ENCODE results near the gene FHDC1. TPM values are rescaled to one million over a fixed set of nuclear protein-coding genes. Genes with fewer than 3 reads are reported as not detected.
A peak's percentile ranks its signal among the peaks of the same experiment; 100 is the strongest.

The FHDC1 gene
- total RNA-seq, 1 donor from 2014 or later, result 5.7 TPM

- no peak for DNase-seq (ENCODE audit: low spot score in 2 of 2)
- FAIRE-seq, result no peak
Observed at GRCh38 chr4:152935143-152935542, 980 bp upstream of the FHDC1 start.

DNA sequence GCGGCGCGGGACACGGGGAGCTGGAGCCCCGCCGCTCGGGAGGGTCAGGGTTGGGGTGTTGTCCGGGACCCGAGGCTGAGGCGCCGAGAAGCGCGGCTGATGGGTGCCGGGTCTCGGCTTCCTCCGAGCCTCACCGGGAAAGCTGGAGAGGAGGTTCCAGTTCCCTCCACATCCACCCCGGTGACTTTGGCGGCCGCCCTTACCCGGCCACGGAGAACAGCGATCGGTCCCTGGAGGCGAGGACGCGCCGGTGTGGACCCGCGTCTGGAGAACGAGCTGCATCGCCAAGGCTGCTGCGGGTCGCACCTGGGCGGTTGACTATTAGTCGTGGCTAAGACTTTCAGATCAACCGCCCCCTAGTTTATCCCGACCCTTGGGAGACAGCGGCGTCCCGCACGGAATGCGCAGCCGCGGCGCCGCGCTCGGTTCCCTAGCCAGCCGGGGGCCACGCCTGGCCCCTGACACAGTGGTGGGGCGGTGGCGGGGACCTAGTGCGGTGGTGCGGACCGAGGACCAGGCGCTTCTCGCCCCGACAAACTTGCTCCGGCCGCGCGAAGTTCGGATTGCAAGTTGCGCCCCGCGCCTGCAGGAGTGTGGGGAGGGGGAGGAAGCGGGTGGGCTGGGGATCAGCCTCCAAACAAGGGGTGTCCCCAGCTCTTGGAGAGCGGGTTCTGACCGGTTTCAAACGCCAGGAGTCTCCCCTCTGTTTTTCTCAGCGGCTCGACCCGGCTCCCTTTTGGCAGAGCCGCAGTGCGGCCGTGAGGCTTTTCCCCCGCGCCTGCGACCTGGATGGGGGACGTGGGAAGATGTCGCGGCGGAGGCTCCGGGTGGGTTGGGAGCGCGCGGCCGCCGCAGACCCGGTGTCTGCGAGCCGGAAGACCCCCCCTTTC lies 568 bp downstream of the FHDC1 start:
- FAIRE-seq (no peak), DNase-seq (ENCODE audit: low spot score in 2 of 2) (peak; percentile 34 to 53)

- FAIRE-seq, result no peak
- peak; percentile 52 to 61 for DNase-seq (ENCODE audit: low spot score in 2 of 2)
Observed at GRCh38 chr4:152937336-152938236, 1.5 kb downstream of the FHDC1 start.

DNA sequence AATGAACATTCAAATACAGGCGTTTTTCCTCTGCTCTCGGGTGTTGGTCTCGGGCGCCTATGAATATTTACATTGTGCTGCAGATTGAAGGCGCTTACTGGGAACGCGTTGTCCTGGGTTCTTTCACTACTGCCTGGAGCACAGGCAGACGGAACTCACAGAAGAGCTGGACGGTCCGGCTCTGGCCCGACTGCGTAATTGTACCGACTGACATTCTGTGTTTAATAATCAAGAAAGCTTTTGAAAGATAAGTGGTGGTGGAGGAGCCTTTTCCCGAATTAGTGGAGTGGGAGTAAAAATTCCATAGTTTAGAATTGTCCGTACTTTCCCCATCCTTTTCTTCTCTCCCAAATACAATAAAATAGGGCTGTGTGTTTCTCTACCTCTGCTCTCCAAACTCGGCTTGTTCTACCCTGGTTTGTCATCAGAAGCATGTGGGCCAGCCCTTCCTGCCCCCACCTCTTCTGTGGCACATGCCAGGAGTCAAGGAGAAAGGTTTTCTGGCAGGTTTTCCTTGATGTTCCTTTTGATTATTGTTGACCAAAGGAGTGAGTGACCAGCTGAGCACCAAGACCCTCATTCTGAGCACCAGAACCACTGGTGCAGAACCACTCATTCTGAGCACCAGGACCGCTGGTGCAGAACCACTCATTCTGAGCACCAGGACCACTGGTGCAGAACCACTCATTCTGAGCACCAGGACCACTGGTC lies 2.3 kb downstream of the FHDC1 start:
- no peak for FAIRE-seq
- no peak for DNase-seq (ENCODE audit: low spot score in 2 of 2)

- DNase-seq (ENCODE audit: low spot score in 2 of 2) (no peak), FAIRE-seq (no peak)
Observed at GRCh38 chr4:152939621-152940020, 3.5 kb downstream of the FHDC1 start.

GRCh38 chr4:152940461-152940860 lies 4.3 kb downstream of the FHDC1 start:
- FAIRE-seq (no peak), DNase-seq (ENCODE audit: low spot score in 2 of 2) (no peak)

DNA sequence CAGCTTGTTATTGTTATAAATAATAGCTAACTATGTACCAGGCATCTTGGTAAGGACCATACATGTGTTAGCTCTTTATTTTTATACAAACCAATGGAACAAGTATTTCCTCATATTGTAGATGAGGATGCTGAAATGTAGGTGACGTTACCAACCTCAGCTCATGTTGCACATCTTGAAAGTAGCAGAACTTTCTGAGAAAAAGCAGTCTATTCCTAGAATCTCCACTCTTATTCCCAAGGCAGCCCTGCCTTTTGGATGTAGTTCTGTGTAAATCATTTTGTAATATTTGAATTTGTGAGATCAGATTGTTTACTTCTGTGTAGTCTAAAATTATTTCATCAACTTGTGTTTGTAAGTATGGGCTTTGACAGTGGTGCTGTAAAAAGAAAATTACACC lies 5.3 kb downstream of the FHDC1 start:
- FAIRE-seq, result no peak

GRCh38 chr4:152942346-152942745 lies 6.2 kb downstream of the FHDC1 start:
- DNase-seq (ENCODE audit: low spot score in 2 of 2) (no peak), FAIRE-seq (no peak)

More for the DNA sequence above, 5.3 kb downstream of the FHDC1 start:
- no peak for DNase-seq (ENCODE audit: low spot score in 2 of 2)

DNA sequence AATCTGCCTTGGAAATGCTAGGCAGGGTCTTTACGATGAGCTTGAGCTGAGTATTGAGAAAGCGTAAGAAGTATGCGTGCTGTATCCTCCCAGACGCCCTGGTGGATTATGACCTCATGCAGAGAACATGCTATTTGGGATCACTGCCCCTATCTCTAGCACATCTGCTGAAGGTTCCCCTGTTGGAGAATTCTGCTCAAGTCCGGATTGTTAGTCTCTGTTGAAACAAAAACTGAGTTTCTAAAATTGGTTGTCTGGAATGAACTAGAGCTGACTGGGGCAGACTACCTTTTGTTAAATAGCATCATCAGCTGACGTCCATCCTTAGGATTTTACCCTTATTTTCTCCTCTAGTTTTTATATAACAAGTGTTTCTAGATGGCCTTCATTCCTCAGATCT lies 7.5 kb downstream of the FHDC1 start:
- DNase-seq (ENCODE audit: low spot score in 2 of 2) (no peak), FAIRE-seq (no peak)

GRCh38 chr4:152944666-152945320 lies 8.7 kb downstream of the FHDC1 start:
- no peak for FAIRE-seq

DNA sequence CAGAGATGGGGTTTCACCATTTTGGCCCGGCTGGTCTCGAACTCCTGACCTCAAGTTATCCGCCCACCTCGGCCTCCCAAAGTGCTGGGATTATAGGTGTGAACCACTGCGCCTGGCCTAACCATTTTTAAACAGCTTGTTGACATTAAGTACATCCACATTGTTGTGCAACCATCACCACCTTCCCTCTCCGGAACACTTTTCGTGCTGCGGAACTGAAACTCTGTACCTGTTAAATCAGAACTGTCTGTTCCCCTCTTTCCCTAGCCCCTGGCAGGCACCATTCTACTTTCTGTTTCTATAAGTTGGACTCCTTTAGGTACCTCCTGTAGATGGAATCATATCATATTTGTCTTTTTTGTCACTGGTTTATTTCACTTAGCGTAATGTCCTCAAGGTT lies 9.5 kb downstream of the FHDC1 start:
- FAIRE-seq (no peak), DNase-seq (ENCODE audit: low spot score in 2 of 2) (no peak)

More at GRCh38 chr4:152944666-152945320, 8.7 kb downstream of the FHDC1 start:
- DNase-seq (ENCODE audit: low spot score in 2 of 2), result no peak

GRCh38 chr4:152946446-152946845 lies 10.3 kb downstream of the FHDC1 start:
- no peak for FAIRE-seq
- DNase-seq (ENCODE audit: low spot score in 2 of 2), result no peak

- no peak for FAIRE-seq
- no peak for DNase-seq (ENCODE audit: low spot score in 2 of 2)
Observed at GRCh38 chr4:152947311-152947710, 11.2 kb downstream of the FHDC1 start.

GRCh38 chr4:152949930-152950329 lies 13.8 kb downstream of the FHDC1 start:
- no peak for FAIRE-seq
- no peak for DNase-seq (ENCODE audit: low spot score in 2 of 2)

GRCh38 chr4:152950402-152951274 lies 14.5 kb downstream of the FHDC1 start:
- DNase-seq (ENCODE audit: low spot score in 2 of 2) (no peak), FAIRE-seq (no peak)

DNA sequence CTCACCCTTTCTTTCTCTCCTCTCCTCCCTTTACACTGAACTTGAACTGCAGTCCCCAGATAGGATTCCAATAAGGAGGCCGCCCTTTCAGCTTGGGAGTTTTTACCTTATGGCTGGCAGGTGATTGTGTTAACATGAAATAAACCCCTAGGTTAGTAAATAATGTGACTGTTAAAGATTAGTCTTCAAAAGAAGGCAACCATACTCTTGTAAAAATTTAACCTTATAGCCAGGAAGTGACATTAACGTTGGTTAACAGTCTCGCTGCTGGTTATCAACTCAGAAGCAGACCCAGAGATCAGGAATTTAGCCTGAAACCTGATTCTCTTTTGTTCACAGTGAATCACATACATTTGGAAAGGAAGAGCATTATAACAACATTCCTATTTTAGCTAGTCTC lies 15.2 kb downstream of the FHDC1 start:
- FAIRE-seq (no peak), DNase-seq (ENCODE audit: low spot score in 2 of 2) (no peak)

GRCh38 chr4:152953514-152953913 lies 17.4 kb downstream of the FHDC1 start:
- DNase-seq (ENCODE audit: low spot score in 2 of 2) (no peak), FAIRE-seq (no peak)

DNA sequence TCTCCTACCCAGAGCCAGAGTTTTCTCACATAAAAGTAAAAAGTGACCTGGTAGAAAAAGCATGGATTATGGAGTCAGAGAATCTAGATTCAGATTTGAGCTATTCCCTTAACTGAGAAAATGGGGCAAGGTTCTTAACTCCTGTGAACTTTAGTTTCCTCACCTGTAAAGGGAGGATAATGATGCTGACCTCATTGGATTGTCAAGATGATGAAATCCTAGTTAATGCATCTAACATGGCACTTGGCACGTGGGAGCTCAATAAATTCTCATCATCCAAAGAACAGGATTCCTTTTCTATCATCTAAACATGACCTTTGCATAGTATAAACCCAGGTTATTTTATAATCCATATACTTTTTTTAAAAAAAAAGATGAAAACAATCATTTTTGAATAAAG lies 18.6 kb downstream of the FHDC1 start:
- DNase-seq (ENCODE audit: low spot score in 2 of 2) (no peak), FAIRE-seq (no peak)

DNA sequence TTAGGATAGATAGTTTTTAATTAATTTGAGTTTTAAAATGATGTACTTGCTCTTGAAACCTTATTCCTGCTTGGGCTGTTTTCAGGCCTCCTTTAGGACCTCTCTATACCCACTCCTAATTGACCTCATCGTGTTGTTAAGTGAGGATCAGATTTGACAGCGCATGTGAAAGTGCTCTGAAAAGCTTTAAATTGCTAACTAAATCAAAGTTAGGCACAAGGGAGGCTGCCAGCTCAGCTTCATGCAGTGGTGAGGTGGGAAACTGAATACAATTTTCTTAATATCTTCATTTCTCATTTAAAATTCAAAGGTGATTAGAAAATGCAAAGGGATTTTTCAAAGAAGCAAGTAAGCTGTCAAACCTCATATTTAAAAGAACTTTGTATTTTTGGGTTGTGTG lies 20.0 kb downstream of the FHDC1 start:
- FAIRE-seq (no peak), DNase-seq (ENCODE audit: low spot score in 2 of 2) (no peak)
